ENCODE data around the gene PALD1. TPM values are rescaled to one million over a fixed set of nuclear protein-coding genes. Genes with fewer than 3 reads are reported as not detected.

The PALD1 gene
- 1.3 and 1.6 TPM in 2 replicates for total RNA-seq (2014; rRNA removed; shearing (Covaris generic); ENCODE audit: low replicate concordance)

DNA sequence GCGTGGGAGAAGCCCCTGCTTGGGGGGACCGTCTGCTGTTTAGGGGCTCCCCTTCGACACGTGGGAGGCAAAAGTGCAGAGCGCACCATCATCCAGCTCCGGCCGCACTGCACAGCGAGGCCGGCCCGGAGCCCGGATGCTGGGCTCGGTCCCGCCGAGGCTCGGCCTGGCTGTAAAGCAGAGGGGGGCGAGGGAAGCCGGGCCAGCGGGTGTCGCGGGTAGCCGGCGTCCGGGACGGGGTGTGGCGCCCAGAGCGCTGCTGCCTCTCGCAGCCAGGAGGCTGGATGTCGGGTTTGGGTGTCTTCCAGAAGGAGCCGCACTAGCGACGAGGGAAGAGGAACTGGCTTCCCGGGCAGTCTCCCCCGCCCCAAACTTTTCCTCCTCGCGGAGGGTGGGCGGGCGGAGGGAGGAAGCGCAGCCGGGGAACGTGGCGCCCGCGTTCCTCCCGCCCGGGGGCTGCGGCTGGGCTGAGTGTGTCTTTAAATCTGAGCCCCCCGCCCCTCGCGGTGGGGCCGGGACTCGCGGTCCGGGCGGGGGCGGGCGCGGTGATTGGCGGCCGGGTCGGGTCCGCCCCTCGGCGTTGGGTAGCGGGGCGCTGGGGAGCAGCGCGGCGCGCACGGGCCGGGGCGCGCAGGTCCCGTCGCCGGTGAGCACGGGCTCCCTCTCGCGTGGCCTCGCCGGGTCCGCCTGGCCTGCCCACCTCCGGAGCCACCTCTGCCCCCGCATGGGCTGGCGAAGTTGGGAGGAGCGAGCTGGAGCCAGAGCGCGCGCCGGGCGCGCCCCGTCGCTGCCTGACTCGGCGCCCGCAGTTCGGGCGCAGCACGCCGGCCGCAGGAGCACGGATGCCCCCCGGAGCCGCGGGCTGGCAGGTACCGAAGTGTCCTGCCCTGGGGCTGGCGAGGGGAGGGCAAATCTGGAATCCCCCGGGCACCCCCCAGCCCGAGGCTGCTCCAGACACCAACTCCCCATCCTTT, at the start of gene PALD1:
TSS of gene PALD1 (plus strand) at position 577 of the 974 bp plus-strand sequence. CDS start 47,185 bp downstream, outside the sequence.
- in situ Hi-C loops (cut with HindIII; ENCODE audit: low pct_unique_long_range_greater_than_20kb, low sequenced_read_pairs) = no loop called here
- peak; percentile 37 for DNase-seq (ENCODE audit: low read depth)

DNA sequence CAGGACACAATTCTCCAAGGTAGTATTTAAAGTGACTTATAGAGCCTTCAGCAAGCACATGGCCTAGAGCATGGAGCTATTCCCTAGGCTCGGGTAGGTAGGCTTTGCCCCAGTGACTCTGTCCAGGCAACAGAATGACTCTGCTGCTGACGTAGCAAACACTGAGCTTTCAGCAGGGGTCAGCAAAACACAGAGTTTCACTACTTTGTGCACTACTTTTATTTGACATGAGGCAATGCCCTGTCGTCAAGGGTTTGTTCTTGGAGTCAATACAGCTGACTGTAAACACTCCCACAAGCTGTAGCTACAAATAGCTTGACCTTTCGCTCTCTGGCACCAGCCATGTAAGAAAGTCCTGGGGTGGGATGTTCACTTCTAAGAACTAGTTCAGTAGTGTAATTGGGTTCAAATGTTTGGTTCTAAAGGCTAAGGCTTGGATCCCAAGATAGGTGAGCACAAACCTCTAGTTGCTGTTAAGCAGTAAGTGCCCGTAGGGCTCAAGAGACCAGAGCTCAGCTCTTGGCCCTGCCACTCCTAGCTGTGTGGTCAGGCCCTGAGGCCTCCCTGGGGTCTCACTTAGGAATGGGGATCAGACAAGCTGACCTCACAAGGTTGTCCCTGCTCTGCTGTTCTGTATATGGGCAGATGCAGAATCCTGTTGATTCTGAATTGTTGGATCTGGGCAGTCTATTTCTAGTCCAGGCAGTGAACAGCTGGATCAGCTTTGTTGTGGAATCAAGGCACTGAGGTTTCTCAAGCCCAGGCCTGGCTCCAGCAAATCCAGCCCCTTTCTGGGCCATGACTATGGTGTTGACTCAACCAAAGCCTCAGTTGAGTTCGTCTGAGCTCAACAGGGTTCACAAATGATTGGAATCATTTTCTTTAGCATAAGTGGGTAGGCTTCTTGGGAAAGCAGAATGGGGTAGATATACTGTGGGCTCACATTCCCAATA, 47.8 kb upstream of the PALD1 start:
- in situ Hi-C loops (cut with HindIII; ENCODE audit: low pct_unique_long_range_greater_than_20kb, low sequenced_read_pairs) = no loop called here
- DNase-seq (ENCODE audit: low read depth) = no peak

DNA sequence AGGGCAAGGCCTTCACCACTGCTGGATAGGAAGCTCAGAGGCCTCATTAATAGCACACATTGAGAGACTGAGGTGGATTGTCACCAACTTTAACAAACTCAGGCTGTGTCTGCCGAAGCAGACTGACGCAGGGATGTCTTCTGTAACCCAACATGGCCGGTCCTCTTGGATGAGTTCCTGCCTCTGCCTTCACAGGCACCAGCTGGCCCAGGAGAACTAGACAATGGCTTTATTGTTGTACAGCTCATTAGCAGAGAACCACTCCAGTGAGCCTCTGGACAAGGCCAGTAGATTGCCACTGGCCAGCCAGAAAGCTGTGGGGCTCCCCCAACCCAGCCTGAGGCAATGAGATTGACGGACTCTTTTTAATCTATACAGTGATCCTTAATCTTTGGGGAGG, 46.5 kb upstream of the PALD1 start:
- in situ Hi-C loops (cut with HindIII; ENCODE audit: low pct_unique_long_range_greater_than_20kb, low sequenced_read_pairs) = no loop called here
- no peak for DNase-seq (ENCODE audit: low read depth)

DNA sequence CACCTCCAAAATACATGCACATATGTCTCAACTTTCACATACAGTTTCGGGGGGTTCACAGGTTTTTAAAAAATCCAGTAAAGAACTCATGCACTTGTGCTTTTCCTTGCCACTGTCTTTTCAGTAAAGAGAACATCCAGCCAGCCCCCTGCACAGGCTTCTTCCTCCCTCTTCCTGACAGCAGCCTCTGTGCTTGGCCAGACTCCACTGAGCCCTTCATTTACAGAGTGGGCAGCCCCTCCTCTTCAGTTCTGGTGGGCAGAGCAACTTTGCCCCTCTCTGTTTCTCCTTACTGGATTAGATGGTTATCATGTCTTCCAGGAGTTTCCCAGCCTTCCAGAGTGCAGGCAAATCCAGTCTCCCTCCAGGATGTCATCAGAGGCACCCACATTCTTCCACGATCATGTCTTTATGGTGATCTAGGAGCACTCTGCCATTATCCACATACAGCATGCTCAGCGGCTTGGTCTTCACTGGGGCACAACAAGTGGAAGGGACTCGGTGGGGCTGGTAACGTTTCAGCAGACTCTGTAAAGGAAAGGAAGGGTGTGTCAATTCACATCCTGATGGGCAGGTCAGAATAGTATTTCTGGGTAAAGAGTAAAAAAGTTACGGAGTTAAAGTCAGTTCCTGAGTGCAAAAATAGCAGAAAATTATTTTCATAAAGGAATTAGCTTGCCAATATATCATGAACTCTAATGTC, 45.9 kb upstream of the PALD1 start:
- DNase-seq (ENCODE audit: low read depth) = no peak
- in situ Hi-C loops (cut with HindIII; ENCODE audit: low pct_unique_long_range_greater_than_20kb, low sequenced_read_pairs) = no loop called here

DNA sequence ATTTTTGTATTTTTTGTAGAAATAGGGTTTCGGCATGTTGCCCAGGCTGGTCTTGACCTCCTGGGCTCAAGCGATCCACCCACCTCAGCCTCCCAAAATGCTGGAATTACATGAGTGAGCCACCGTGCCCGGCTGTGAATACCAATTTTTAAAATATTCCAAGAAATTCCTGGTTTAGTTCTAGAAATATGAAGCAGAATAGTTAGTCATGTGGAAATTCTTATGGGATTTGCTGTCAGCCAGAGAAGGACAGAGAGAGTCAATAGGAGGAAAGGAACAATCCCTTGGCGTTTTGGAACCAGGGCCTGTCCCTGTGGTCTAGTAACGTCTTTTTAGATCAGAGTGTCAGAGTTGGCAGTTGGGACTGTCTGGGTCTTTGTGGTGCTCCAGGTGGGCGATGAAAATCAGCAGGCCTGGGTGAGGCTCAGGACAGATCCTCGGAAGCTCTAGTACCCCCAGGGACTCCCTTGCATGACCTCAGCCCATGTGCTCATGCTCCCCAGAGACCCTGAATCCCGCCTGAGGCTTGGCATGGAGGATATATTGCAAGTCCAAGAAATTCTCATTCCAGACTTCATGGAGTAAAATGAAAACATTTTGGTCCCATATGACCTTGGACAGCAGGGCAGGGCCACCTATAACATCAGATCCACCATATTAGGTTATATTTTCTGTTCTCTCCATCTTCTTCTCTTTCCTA, 44.8 kb upstream of the PALD1 start:
- DNase-seq (ENCODE audit: low read depth) = no peak
- in situ Hi-C loops (cut with HindIII; ENCODE audit: low pct_unique_long_range_greater_than_20kb, low sequenced_read_pairs) = no loop called here

DNA sequence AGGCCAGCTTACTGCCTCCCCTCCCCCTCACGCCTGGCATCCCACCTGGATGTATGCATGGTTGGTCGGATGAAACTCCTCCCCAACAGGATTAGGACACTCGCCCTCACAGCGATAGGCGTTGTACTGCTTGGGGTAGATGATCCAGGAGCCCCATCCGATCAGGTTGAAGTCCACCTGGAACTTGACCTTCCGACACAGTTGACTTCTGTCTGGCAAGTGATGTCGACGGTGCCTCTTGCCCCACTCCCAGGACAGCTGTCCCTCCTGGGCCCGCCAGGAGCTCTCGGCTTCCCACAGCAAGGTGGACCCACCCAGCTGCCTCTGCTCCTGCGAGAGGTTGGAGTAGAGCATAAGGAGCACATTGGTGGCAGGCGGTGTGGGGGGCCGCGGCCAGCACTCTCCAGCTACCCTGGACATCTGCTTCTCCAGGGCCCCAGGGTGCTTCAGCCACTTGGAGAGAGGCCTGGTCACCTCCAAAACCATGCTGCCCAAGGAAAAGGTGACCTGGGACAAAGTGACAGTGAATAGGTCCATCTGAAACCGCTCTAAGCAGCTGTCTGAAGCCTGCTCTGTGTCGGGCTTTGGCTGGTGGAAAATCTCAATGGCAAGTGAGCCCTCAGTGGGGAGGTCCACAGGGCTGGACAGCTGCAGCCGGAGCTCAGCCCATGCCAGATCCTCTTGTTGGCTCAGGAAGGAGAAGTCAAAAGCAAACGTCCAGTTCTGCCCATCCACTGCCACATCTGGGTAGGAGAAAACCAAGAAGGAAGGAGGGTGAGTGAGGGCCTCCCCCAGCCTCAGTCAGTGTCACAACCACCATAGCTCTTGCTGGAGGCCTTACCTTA, 43.1 kb upstream of the PALD1 start:
- in situ Hi-C loops (cut with HindIII; ENCODE audit: low pct_unique_long_range_greater_than_20kb, low sequenced_read_pairs) = no loop called here
- DNase-seq (ENCODE audit: low read depth) = no peak

DNA sequence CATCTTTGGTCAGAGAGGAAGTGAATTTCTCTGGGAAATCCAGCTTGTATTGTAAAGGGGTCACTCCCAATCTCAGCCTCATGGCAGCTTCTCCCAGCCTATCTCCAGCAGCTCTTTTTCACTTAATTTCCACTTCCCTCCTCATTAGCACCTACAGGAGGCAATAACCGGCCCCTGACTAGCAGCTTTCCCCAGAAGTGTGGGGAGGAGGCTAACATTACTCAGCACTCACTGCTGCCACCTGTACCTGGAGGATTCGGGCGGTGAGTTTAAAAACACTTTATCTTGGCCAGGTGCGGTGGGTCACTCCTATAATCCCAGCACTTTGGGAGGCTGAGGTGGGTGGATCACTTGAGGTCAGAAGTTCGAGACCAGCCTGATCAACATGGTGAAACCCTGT, 40.8 kb upstream of the PALD1 start:
- in situ Hi-C loops (cut with HindIII; ENCODE audit: low pct_unique_long_range_greater_than_20kb, low sequenced_read_pairs) = no loop called here
- DNase-seq (ENCODE audit: low read depth) = no peak

DNA sequence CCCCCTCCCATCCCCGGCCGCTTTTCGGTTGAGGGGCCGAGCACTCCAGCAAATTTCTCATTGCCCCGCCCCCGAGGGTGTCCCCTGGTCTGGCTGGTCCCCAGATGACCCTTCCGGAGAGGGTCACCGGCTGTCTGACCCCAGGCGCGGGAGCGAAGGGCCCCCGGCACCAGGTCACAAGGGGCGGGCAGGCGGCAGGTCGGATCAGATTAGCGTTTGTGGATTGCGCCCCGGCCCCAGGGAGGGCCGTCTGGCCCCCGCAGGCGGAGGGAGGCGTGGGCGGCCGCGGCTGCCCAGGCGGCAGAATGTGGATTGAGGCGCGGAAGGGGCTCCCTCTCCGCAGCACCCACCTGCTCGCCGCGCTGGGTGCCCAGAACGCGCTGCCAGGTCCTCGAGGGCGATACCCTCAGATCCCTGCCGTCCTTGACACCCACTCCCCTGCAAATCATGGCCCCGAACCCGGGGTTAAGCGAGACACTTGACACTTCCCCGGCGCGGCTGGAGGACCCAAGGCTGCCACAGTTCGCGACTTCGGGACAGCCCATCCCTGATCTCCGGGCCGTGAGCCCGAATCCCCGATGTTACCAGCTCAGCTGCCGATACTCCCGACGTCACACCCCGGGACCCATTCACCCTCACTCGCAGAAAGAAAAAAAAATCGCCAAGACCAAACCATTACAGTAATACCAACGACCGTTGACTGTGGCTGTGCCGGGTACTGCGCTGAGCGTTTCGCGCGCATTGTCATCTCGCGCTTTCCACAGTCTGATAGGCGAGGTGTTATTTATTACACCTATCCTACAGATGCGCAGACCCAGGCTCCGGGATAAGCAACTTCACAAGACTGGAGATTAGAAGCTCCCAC, 38.0 kb upstream of the PALD1 start:
- in situ Hi-C loops (cut with HindIII; ENCODE audit: low pct_unique_long_range_greater_than_20kb, low sequenced_read_pairs) = no loop called here
- no peak for DNase-seq (ENCODE audit: low read depth)

DNA sequence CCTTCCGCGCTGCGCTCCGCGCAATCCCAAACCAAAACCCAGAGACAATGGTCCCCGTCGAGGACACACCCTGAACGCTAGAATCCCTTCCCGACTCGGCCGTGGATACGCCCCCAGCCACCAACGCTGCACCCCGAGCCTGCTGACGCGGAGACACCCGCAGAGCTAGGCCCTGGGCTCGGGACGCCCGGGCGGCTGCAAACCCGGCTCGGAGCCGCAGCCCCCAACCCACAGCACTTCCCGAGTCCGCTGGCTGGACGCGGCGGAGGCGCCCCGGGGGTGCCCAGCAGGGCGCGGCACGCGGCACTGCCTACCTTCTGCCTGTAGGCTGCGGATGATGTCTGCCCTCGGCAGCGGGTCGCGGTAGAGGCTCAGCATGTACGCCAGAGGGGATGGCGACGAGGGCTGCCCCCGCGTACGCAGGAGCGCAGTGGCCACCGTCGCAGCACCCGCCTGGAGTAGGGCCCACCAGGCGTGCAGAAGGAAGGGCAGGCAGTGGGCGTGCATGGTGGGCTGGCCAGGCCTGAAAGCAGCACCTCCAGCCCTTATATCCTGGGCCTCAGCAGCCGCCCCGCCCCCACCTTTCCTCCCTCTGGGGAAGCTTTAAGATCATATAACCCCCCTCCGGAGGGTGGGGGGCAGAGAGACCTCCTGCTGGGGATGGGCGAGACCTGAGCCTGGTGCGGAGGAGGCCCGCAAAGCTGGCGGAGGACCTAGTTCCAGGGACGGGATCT, 37.2 kb upstream of the PALD1 start, which contains the start of gene NODAL:
TSS of gene NODAL (minus strand) at position 521 of the 734 bp plus-strand sequence. CDS start at position 507, 14 bp downstream.
- in situ Hi-C loops (cut with HindIII; ENCODE audit: low pct_unique_long_range_greater_than_20kb, low sequenced_read_pairs) = no loop called here

DNA sequence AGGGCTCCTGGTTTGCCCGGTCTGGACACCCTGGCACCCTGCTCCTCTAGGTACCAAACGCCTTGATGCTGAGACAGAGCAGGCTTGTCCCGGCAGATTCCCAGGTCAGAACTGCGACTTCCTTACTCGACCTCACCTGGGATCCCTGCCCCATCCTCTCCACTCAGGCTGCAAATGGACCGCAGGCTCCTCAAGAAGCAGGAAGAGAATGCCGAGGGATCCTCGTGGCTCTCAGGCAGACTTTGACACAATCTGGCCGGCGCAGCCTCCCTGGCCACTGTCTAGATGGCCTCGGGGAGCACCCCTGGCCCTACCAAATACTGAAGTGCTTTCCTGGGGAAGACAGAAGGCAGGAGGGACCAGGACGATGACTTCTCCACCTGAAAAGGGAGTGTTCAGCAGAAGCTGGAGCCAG, 36.7 kb upstream of the PALD1 start:
- in situ Hi-C loops (cut with HindIII; ENCODE audit: low pct_unique_long_range_greater_than_20kb, low sequenced_read_pairs) = no loop called here
- DNase-seq (ENCODE audit: low read depth) = no peak

More for the DNA sequence above, 37.2 kb upstream of the PALD1 start, which contains the start of gene NODAL:
- no peak for DNase-seq (ENCODE audit: low read depth)

DNA sequence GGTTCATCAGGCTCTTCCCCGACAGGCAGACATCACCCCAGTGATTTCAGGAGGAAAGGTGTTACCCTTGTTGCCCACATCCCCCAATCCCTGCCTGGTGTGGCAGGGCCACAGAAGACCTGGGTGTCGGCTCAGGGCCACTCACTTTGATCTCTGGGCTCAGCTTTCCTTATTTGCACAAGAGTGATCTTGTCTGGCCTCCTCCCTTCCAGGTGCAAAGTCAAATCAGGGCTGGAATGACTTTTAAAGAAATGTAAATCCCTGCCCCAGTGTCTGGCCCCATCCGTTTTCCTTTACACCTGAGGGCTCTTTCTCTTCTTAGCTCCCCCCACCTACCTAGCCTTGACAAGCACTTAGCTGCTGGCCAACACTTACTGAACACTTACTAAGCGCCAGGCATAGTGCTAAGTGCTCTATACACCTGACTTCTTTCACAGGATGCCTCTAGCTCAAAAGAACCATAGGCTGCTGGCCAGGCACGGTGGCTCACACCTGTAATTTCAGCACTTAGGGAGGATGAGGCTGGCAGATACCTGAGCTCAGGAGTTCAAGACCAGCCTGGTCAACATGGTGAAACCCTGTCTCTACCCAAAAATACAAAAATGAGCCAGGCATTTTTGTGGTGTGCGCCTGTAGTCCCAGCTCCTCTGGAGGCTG, 36.1 kb upstream of the PALD1 start:
- in situ Hi-C loops (cut with HindIII; ENCODE audit: low pct_unique_long_range_greater_than_20kb, low sequenced_read_pairs) = no loop called here
- no peak for DNase-seq (ENCODE audit: low read depth)

DNA sequence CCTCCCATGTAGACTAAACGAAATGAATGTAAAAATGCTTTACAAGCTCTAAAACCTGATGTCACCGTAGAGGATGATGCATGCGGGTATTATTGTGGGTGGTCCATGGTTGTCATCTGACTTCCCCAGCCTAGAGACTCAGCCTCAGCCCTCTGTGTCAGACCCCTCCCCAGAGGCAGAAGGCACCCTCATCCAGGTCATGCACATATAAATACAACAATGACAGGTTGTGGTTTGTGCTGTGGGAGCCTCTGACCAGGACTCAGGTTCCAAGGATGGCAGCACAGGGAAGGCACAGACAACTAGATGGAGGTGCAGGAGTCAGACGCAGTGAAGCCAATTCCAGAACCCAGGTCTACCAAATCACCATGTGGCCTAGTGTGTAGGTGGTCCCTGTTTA, 33.8 kb upstream of the PALD1 start:
- in situ Hi-C loops (cut with HindIII; ENCODE audit: low pct_unique_long_range_greater_than_20kb, low sequenced_read_pairs) = no loop called here

DNA sequence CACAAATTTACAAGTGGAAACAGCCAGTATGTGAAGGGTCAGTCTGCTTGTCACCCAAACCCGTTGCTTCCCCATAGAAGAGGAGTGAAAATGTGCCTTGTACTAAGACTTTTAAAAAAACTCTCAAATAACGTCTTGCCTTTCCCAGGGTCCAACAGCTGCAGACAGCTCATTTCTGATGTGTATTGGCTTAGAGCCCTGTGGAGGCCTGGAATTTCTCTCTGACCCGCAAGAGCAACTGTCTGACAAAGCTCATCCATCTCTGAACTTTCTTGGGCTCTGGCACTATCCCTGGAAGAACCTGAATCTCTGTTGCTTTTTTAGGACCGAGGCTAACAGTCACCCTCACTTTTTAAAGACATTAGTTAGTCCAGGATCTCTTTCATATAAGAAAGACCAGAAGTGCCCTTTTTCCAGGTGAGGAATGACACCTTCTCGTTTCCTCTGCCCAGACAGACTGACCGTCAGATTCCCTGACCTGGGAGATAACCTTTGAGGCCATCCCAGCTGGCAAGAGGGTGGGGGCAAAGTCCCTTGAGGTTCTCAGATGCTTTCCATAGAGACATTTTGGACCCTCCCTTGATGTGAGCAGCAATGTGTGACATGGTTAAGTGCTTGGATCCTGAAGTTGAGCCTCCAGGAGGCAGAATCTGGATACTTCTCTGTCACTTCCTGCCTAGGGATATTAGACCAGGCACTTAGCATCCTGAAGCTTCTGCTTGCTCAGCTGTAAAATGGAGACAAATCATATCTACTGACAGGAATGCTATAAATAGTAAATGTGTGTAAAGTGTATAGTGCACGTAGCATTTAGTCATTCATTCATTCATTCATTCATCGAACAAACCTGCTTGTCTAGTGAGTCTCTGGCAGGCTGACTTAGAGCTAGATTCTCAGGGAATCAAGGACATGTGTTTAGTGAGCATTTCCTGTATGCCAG, 32.6 kb upstream of the PALD1 start:
- in situ Hi-C loops (cut with HindIII; ENCODE audit: low pct_unique_long_range_greater_than_20kb, low sequenced_read_pairs) = no loop called here
- DNase-seq (ENCODE audit: low read depth) = no peak

More for the DNA sequence above, 33.8 kb upstream of the PALD1 start:
- no peak for DNase-seq (ENCODE audit: low read depth)

DNA sequence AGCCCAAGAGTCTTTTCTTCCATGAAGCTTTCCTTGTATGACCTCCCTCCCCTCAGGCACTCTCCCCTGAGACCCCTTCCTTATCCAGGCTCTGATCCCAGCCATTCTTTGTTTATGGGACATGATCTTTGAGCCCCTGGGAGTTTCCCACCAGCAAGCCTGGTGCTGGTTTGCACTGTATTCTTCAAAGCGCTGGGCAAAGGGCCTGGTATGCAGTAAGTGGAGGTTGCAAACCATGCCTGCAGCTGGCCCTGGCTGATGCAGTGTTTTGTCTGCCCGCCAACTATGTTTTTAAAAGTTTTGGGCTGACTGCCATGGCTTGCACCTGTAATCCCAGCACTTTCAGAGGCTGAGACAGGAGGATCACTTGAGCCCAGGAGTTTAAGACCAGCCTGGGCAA, 30.3 kb upstream of the PALD1 start:
- in situ Hi-C loops (cut with HindIII; ENCODE audit: low pct_unique_long_range_greater_than_20kb, low sequenced_read_pairs) = no loop called here
- no peak for DNase-seq (ENCODE audit: low read depth)

Data from Caki2 (cell line).